Inferior parietal cortex (tissue), 1 donor: ENCODE data around the gene TFF1.

Experiments
- DNase-seq: peaks from one replicate; pipeline ENCODE4 v3.0.0-alpha.2; 2016; ENCODE audit errors: extremely low spot score

TFF1 gene

GRCh38 chr21:42382915-42383314 lies 16.6 kb upstream of the TFF1 start:
- no peak for DNase-seq

- DNase-seq, result no peak
Observed at GRCh38 chr21:42381347-42381984, 15.1 kb upstream of the TFF1 start.

GRCh38 chr21:42379426-42380215 lies 13.3 kb upstream of the TFF1 start:
- DNase-seq, result no peak

- no peak for DNase-seq
Observed at GRCh38 chr21:42378418-42378817, 12.1 kb upstream of the TFF1 start.

GRCh38 chr21:42377951-42378340 lies 11.6 kb upstream of the TFF1 start:
- no peak for DNase-seq

- DNase-seq, result no peak
Observed at GRCh38 chr21:42377211-42377950, 11.0 kb upstream of the TFF1 start.

GRCh38 chr21:42376338-42376982 lies 10.1 kb upstream of the TFF1 start:
- DNase-seq, result no peak

GRCh38 chr21:42375966-42376337 lies 9.6 kb upstream of the TFF1 start:
- DNase-seq, result no peak

- no peak for DNase-seq
Observed at GRCh38 chr21:42375506-42375905, 9.2 kb upstream of the TFF1 start.

GRCh38 chr21:42374864-42375499 lies 8.6 kb upstream of the TFF1 start:
- DNase-seq, result no peak

- DNase-seq, result no peak
Observed at GRCh38 chr21:42374457-42374856, 8.1 kb upstream of the TFF1 start.

- no peak for DNase-seq
Observed at GRCh38 chr21:42373908-42374455, 7.6 kb upstream of the TFF1 start.

GRCh38 chr21:42373196-42373907 lies 7.0 kb upstream of the TFF1 start:
- no peak for DNase-seq

- DNase-seq, result no peak
Observed at GRCh38 chr21:42370894-42371654, 4.7 kb upstream of the TFF1 start.

GRCh38 chr21:42369821-42370220 lies 3.5 kb upstream of the TFF1 start:
- DNase-seq, result no peak

GRCh38 chr21:42367367-42368165 lies 1.2 kb upstream of the TFF1 start:
- DNase-seq, result no peak

GRCh38 chr21:42365770-42366169 lies 565 bp downstream of the TFF1 start:
- DNase-seq, result no peak

GRCh38 chr21:42364304-42364865 lies 1.9 kb downstream of the TFF1 start:
- no peak for DNase-seq

- DNase-seq, result no peak
Observed at GRCh38 chr21:42363312-42363711, 3.0 kb downstream of the TFF1 start.
